Measurements from ENCODE around the gene GAB1. TPM values are rescaled to one million over a fixed set of nuclear protein-coding genes. Genes with fewer than 3 reads are reported as not detected.

GAB1 gene
- total and polyA plus RNA-seq, 2 of the 13 experiments (the other 11 are each of a cell fraction or from before 2014, with no cell fraction given) = 8.7 to 14.7 TPM

DNA sequence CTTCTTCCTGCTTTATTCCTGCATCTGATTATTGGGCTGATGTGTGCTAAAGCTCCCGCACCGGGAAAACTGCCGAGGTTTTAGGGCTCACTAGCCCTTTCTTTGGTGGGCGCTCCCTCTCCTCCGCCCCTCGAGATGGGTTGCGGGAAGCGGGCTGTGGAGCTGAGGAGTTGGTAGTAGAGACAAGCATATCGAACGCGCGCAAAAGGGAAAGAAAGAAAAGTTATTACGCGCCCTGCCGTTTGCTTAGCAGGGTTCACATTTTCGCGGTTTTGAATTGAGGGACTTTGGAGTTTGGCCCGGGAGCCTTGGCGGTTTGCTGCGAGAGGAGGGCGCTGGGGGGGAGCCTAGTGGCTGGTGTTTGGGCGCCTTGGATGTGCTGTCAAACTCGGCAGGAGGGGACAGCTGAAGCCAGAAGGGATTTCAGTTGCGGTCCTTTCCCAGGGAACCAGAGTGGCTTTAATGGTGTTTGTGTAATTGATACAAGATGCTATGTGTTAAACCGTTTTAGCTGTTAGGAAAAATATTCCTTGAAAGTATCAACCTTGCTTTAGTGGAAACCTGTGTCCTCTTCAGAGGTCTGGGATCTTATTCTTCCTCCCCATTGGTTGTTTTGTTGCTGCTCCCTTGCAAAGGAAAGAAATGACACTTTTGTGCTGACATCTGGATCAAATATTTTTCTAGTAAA, 1.1 kb downstream of the GAB1 start (continued):
- peak; percentile 51; the same call in 1 of the 2 replicates for TF ChIP-seq MYC (CRISPR knock-in tag; IDR thresholded peaks at IDR 0.05; ENCODE audit: borderline replicate concordance)
- TF ChIP-seq, protein P1, sequence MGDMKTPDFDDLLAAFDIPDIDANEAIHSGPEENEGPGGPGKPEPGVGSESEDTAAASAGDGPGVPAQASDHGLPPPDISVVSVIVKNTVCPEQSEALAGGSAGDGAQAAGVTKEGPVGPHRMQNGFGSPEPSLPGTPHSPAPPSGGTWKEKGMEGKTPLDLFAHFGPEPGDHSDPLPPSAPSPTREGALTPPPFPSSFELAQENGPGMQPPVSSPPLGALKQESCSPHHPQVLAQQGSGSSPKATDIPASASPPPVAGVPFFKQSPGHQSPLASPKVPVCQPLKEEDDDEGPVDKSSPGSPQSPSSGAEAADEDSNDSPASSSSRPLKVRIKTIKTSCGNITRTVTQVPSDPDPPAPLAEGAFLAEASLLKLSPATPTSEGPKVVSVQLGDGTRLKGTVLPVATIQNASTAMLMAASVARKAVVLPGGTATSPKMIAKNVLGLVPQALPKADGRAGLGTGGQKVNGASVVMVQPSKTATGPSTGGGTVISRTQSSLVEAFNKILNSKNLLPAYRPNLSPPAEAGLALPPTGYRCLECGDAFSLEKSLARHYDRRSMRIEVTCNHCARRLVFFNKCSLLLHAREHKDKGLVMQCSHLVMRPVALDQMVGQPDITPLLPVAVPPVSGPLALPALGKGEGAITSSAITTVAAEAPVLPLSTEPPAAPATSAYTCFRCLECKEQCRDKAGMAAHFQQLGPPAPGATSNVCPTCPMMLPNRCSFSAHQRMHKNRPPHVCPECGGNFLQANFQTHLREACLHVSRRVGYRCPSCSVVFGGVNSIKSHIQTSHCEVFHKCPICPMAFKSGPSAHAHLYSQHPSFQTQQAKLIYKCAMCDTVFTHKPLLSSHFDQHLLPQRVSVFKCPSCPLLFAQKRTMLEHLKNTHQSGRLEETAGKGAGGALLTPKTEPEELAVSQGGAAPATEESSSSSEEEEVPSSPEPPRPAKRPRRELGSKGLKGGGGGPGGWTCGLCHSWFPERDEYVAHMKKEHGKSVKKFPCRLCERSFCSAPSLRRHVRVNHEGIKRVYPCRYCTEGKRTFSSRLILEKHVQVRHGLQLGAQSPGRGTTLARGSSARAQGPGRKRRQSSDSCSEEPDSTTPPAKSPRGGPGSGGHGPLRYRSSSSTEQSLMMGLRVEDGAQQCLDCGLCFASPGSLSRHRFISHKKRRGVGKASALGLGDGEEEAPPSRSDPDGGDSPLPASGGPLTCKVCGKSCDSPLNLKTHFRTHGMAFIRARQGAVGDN (CRISPR knock-in tag; IDR thresholded peaks at IDR 0.05) = no peak; the same call in 1 of the 2 replicates
- TF ChIP-seq ZBTB21 (CRISPR knock-in tag; IDR thresholded peaks at IDR 0.05) = no peak
- no peak for TF ChIP-seq GTF2F1 (IDR thresholded peaks at IDR 0.05; ENCODE audit: low read length)
- TF ChIP-seq, protein P2, sequence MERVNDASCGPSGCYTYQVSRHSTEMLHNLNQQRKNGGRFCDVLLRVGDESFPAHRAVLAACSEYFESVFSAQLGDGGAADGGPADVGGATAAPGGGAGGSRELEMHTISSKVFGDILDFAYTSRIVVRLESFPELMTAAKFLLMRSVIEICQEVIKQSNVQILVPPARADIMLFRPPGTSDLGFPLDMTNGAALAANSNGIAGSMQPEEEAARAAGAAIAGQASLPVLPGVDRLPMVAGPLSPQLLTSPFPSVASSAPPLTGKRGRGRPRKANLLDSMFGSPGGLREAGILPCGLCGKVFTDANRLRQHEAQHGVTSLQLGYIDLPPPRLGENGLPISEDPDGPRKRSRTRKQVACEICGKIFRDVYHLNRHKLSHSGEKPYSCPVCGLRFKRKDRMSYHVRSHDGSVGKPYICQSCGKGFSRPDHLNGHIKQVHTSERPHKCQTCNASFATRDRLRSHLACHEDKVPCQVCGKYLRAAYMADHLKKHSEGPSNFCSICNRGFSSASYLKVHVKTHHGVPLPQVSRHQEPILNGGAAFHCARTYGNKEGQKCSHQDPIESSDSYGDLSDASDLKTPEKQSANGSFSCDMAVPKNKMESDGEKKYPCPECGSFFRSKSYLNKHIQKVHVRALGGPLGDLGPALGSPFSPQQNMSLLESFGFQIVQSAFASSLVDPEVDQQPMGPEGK (CRISPR knock-in tag; IDR thresholded peaks at IDR 0.05) = peak; percentile 78
- TF ChIP-seq, protein P3, sequence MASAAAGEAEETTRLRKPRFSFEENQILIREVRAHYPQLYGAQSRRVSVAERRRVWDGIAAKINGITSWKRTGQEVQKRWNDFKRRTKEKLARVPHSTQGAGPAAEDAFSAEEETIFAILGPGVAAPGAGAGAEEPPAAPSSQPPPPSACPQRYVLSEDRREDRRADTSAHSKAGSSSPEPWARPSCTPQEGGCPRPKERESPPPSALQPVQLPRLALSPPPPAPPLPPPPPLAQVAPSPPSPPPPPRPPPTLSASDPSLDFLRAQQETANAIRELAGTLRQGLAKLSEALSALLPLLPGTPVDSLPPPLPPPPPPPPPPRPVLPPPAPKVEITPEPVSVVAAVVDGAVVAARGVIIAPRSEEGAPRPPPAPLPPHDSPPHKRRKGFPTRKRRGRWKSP (CRISPR knock-in tag; IDR thresholded peaks at IDR 0.05) = peak; percentile 11; the same call in 1 of the 2 replicates
- TF ChIP-seq, protein P4, sequence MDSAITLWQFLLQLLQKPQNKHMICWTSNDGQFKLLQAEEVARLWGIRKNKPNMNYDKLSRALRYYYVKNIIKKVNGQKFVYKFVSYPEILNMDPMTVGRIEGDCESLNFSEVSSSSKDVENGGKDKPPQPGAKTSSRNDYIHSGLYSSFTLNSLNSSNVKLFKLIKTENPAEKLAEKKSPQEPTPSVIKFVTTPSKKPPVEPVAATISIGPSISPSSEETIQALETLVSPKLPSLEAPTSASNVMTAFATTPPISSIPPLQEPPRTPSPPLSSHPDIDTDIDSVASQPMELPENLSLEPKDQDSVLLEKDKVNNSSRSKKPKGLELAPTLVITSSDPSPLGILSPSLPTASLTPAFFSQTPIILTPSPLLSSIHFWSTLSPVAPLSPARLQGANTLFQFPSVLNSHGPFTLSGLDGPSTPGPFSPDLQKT (CRISPR knock-in tag; IDR thresholded peaks at IDR 0.05; ENCODE audit: borderline replicate concordance) = no peak
- no peak; the same call in 1 of the 2 replicates for TF ChIP-seq ATF7-NPFF (CRISPR knock-in tag; IDR thresholded peaks at IDR 0.05; ENCODE audit: low read depth)
- no peak for TF ChIP-seq MED13 (CRISPR knock-in tag; IDR thresholded peaks at IDR 0.05)
- TF ChIP-seq RNF2 (conservative IDR thresholded peaks at IDR 0.05; ENCODE audit: low read depth) = no peak
- no peak for TF ChIP-seq SOX6 (IDR thresholded peaks at IDR 0.05)
- TF ChIP-seq SOX6 (CRISPR knock-in tag; IDR thresholded peaks at IDR 0.05) = peak; percentile 52; the same call in 1 of the 2 replicates
- TF ChIP-seq ZNF101 (CRISPR knock-in tag; IDR thresholded peaks at IDR 0.05; ENCODE audit: borderline replicate concordance, low read depth) = no peak
- peak; percentile 45 for TF ChIP-seq ZMYM3 (CRISPR knock-in tag; IDR thresholded peaks at IDR 0.05)
- no peak for TF ChIP-seq MTF2 (CRISPR knock-in tag; IDR thresholded peaks at IDR 0.05; ENCODE audit: borderline replicate concordance)
- TF ChIP-seq IRX3 (CRISPR knock-in tag; IDR thresholded peaks at IDR 0.05; ENCODE audit: borderline replicate concordance, low read depth) = no peak
- TF ChIP-seq, protein P5, sequence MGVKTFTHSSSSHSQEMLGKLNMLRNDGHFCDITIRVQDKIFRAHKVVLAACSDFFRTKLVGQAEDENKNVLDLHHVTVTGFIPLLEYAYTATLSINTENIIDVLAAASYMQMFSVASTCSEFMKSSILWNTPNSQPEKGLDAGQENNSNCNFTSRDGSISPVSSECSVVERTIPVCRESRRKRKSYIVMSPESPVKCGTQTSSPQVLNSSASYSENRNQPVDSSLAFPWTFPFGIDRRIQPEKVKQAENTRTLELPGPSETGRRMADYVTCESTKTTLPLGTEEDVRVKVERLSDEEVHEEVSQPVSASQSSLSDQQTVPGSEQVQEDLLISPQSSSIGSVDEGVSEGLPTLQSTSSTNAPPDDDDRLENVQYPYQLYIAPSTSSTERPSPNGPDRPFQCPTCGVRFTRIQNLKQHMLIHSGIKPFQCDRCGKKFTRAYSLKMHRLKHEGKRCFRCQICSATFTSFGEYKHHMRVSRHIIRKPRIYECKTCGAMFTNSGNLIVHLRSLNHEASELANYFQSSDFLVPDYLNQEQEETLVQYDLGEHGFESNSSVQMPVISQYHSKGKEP (CRISPR knock-in tag; IDR thresholded peaks at IDR 0.05) = no peak
- no peak for TF ChIP-seq ZNF431 (CRISPR knock-in tag; IDR thresholded peaks at IDR 0.05; ENCODE audit: borderline replicate concordance, low read depth)
